GM21526 (cell line): ENCODE data around the gene PSMB3.
A peak's percentile ranks its signal among the peaks of the same experiment; 100 is the strongest.
"Not testable (repeated sequence)": the region's sequence is repeated elsewhere in the genome, so short reads cannot be mapped to it uniquely, and the experiment has no call there.

Experiments
- ATAC-seq: cut with Tn5 transposase; IDR thresholded peaks from one replicate; pipeline ENCODE4 v1.9.1; 2021; ENCODE audit warnings: moderate library complexity; ENCODE audit not compliant: unreplicated experiment, low FRiP score

PSMB3 gene

GRCh38 chr17:38789185-38789584 lies 36.6 kb downstream of the PSMB3 start:
- no peak for ATAC-seq

- ATAC-seq, result not testable (repeated sequence)
Observed at GRCh38 chr17:38790148-38790707, 37.7 kb downstream of the PSMB3 start.

GRCh38 chr17:38791162-38791561 lies 38.6 kb downstream of the PSMB3 start:
- no peak for ATAC-seq

GRCh38 chr17:38794221-38794620 lies 41.7 kb downstream of the PSMB3 start:
- ATAC-seq, result no peak

GRCh38 chr17:38796451-38797157 lies 44.1 kb downstream of the PSMB3 start:
- no peak for ATAC-seq

GRCh38 chr17:38797158-38797490 lies 44.6 kb downstream of the PSMB3 start:
- ATAC-seq, result no peak

GRCh38 chr17:38797828-38798227 lies 45.3 kb downstream of the PSMB3 start:
- ATAC-seq, result no peak

- ATAC-seq, result peak; percentile 29
Observed at GRCh38 chr17:38798614-38799500, 46.3 kb downstream of the PSMB3 start.

- ATAC-seq, result peak; percentile 75
Observed at GRCh38 chr17:38799501-38800236, 47.1 kb downstream of the PSMB3 start, which contains the start of gene PIP4K2B. PIP4K2B (minus strand) TSS chr17:38799556; CDS start chr17:38799424, 132 bp downstream.

- ATAC-seq, result no peak
Observed at GRCh38 chr17:38800237-38800760, 47.8 kb downstream of the PSMB3 start.

- no peak for ATAC-seq
Observed at GRCh38 chr17:38809828-38810227, 57.3 kb downstream of the PSMB3 start.
